Cardiac muscle cell (in vitro differentiated cells and primary cell): ENCODE measurements around the gene BRF1. TPM values are rescaled to one million over a fixed set of nuclear protein-coding genes. Genes with fewer than 3 reads are reported as not detected.
A peak's percentile ranks its signal among the peaks of the same experiment; 100 is the strongest.

Experiments
- DNase-seq, 2 donors: peaks; one replicate each; pipeline versions ENCODE4 v3.0.0 to v3.0.0-alpha.2; 2010 to 2017; ENCODE audit warnings: low read depth in 1 of 2, low spot score in 1 of 2
- H3K27ac ChIP-seq: fragments of 200-600 bp; sonication (generic); 2 replicates; pipeline ENCODE4 v1.5.1; 2016
- H3K27me3 ChIP-seq: fragments of 200-600 bp; sonication (generic); 2 replicates; pipeline ENCODE4 v1.6.0; 2016; ENCODE audit warnings: control low read depth
- H3K36me3 ChIP-seq: fragments of 200-600 bp; sonication (generic); 2 replicates; pipeline ENCODE4 v1.5.1; 2016; ENCODE audit warnings: control low read depth
- H3K4me1 ChIP-seq: fragments of 200-600 bp; sonication (generic); 2 replicates; pipeline ENCODE4 v1.8.1; 2017; ENCODE audit warnings: low read depth, mild to moderate bottlenecking, mixed run types
- H3K4me3 ChIP-seq: fragments of 200-600 bp; sonication (generic); 2 replicates; pipeline ENCODE4 v1.5.1; 2016; ENCODE audit warnings: mild to moderate bottlenecking
- H3K9me3 ChIP-seq: fragments of 200-600 bp; sonication (generic); 2 replicates; pipeline ENCODE4 v1.5.1; 2017; ENCODE audit warnings: low read depth, mild to moderate bottlenecking, control low read depth
- CTCF ChIP-seq: IDR thresholded peaks from 2 replicates; pipeline ENCODE4 v1.5.1; 2012; ENCODE audit warnings: low read depth, mild to moderate bottlenecking, low read length
- polyA plus RNA-seq: library from polyadenylated mRNA; unstranded; fragments of >200 nt; fragmentation: Nextera tagmentation; extraction: Ambion mirVana; gene quantifications from 2 replicates; pipeline ENCODE4 v1.2.1, GENCODE V29; 2016
- total RNA-seq: library from RNA; depleted of rRNA; stranded (reverse); fragments of >200 nt; gene quantifications from 2 replicates; pipeline ENCODE4 v1.2.3, GENCODE V29; 2016

The BRF1 gene
- total and polyA plus RNA-seq, 2 experiments from 2014 or later, result 26.6 to 82.2 TPM

- TF ChIP-seq CTCF, result no peak
- peak overlapping the region; percentile 74 for H3K27ac ChIP-seq
- H3K36me3 ChIP-seq, result no peaks in the 10 kb centered on the region
- no peaks in the 10 kb centered on the region for H3K27me3 ChIP-seq
- peaks cover 52% of the 10 kb centered on the region for H3K4me1 ChIP-seq
- no peaks in the 10 kb centered on the region for H3K9me3 ChIP-seq
- DNase-seq, result no peak
- no peak overlapping the region for H3K4me3 ChIP-seq
These were observed 22.9 kb upstream of the BRF1 start for GRCh38 chr14:105323663-105324062.

- no peak for TF ChIP-seq CTCF
- no peaks in the 10 kb centered on the region for H3K27me3 ChIP-seq
- H3K9me3 ChIP-seq, result no peaks in the 10 kb centered on the region
- H3K4me1 ChIP-seq, result peaks cover 46% of the 10 kb centered on the region
- no peaks in the 10 kb centered on the region for H3K36me3 ChIP-seq
- DNase-seq, result no peak
- peak overlapping the region; percentile 39 for H3K27ac ChIP-seq
- H3K4me3 ChIP-seq, result no peak overlapping the region
These were observed 22.2 kb upstream of the BRF1 start for GRCh38 chr14:105322791-105323556.

GRCh38 chr14:105317546-105317945 is 16.7 kb upstream of the BRF1 start:
- no peak overlapping the region for H3K4me3 ChIP-seq
- peaks cover under 1% of the 10 kb centered on the region for H3K4me1 ChIP-seq
- DNase-seq, result peak in 1 of 2 donors; percentile 48
- H3K27ac ChIP-seq, result no peak overlapping the region
- no peaks in the 10 kb centered on the region for H3K27me3 ChIP-seq
- no peaks in the 10 kb centered on the region for H3K9me3 ChIP-seq
- no peaks in the 10 kb centered on the region for H3K36me3 ChIP-seq
- peak; percentile 14 for TF ChIP-seq CTCF

- Histone ChIP-seq H3K9me3 (no peaks in the 10 kb centered on the region), H3K27me3 (no peaks in the 10 kb centered on the region), H3K4me1 (peaks cover 4% of the 10 kb centered on the region), H3K27ac (no peak overlapping the region), H3K36me3 (no peaks in the 10 kb centered on the region), H3K4me3 (no peak overlapping the region)
- TF ChIP-seq CTCF, result no peak
- no peak for DNase-seq
These were observed 16.2 kb upstream of the BRF1 start for GRCh38 chr14:105316968-105317510.

GRCh38 chr14:105316577-105316941 is 15.8 kb upstream of the BRF1 start:
- Histone ChIP-seq H3K9me3 (no peaks in the 10 kb centered on the region), H3K27ac (no peak overlapping the region), H3K27me3 (no peaks in the 10 kb centered on the region), H3K4me3 (no peak overlapping the region), H3K4me1 (peaks cover 9% of the 10 kb centered on the region), H3K36me3 (no peaks in the 10 kb centered on the region)
- TF ChIP-seq CTCF, result no peak
- DNase-seq, result no peak
